GM23338 (cell line): ENCODE measurements around the gene PTGR3. TPM values are rescaled to one million over a fixed set of nuclear protein-coding genes. Genes with fewer than 3 reads are reported as not detected.

Experiments
- ATAC-seq: fragments of 200-7000 bp; cut with Tn5 transposase; 3 replicates; pipeline ENCODE4 v1.9.1; 2020
- DNase-seq: peaks from one replicate; pipeline ENCODE4 v3.0.0-alpha.2; 2015; ENCODE audit warnings: low spot score
- H2AFZ ChIP-seq: fragments of 200-600 bp; sonication (generic); 2 replicates; pipeline ENCODE4 v1.8.0; 2016; ENCODE audit warnings: antibody characterized with exemption, mild to moderate bottlenecking, moderate library complexity
- H3F3A ChIP-seq: fragments of 200-600 bp; sonication (generic); replicated peaks from 2 replicates; pipeline ENCODE4 v1.8.0; 2017; ENCODE audit warnings: antibody characterized with exemption, mixed run types, low read depth
- H3K27ac ChIP-seq: fragments of 200-600 bp; sonication (generic); 2 replicates; pipeline ENCODE4 v1.6.1; 2016; ENCODE audit warnings: low read depth
- H3K27me3 ChIP-seq: fragments of 200-600 bp; sonication (generic); 2 replicates; pipeline ENCODE4 v1.8.0; 2016; ENCODE audit warnings: mild to moderate bottlenecking, mixed run types, moderate library complexity; ENCODE audit not compliant: insufficient read depth
- H3K36me3 ChIP-seq: fragments of 200-600 bp; sonication (generic); 2 replicates; pipeline ENCODE4 v1.8.0; 2016; ENCODE audit warnings: mild to moderate bottlenecking; ENCODE audit not compliant: insufficient read depth
- H3K4me1 ChIP-seq: fragments of 200-600 bp; sonication (generic); 2 replicates; pipeline ENCODE4 v1.8.0; 2016; ENCODE audit warnings: mild to moderate bottlenecking, moderate library complexity; ENCODE audit not compliant: insufficient read depth
- H3K4me2 ChIP-seq: fragments of 200-600 bp; sonication (generic); 2 replicates; pipeline ENCODE4 v1.7.1; 2017; ENCODE audit warnings: mixed run types
- H3K4me3 ChIP-seq: fragments of 200-600 bp; sonication (generic); 2 replicates; pipeline ENCODE4 v1.6.1; 2016; ENCODE audit warnings: mixed run types
- H3K79me2 ChIP-seq: fragments of 200-600 bp; sonication (generic); replicated peaks from 2 replicates; pipeline ENCODE4 v1.8.0; 2017; ENCODE audit warnings: mild to moderate bottlenecking; ENCODE audit not compliant: insufficient read depth
- H3K9me2 ChIP-seq: fragments of 200-600 bp; sonication (generic); 2 replicates; pipeline ENCODE4 v1.8.0; 2017; ENCODE audit not compliant: insufficient read depth
- H4K20me1 ChIP-seq: fragments of 200-600 bp; sonication (generic); replicated peaks from 2 replicates; pipeline ENCODE4 v1.8.0; 2017; ENCODE audit warnings: mild to moderate bottlenecking; ENCODE audit not compliant: insufficient read depth
- H3K27ac Mint-ChIP-seq: 2 replicates; pipeline ENCODE4 v1.8.0; 2020; ENCODE audit warnings: inconsistent platforms, mild to moderate bottlenecking, moderate library complexity, mixed read lengths
- H3K27me3 Mint-ChIP-seq: 3 replicates; pipeline ENCODE4 v1.8.0; 2022; ENCODE audit warnings: low read depth, mild to moderate bottlenecking, moderate library complexity, mixed read lengths, inconsistent platforms; ENCODE audit not compliant: insufficient read depth, poor library complexity
- H3K36me3 Mint-ChIP-seq: 3 replicates; pipeline ENCODE4 v1.8.0; 2021; ENCODE audit warnings: low read depth, mild to moderate bottlenecking, inconsistent platforms, moderate library complexity, mixed read lengths
- H3K4me1 Mint-ChIP-seq: 3 replicates; pipeline ENCODE4 v1.8.0; 2020; ENCODE audit warnings: mild to moderate bottlenecking, inconsistent platforms, mixed read lengths
- H3K4me3 Mint-ChIP-seq: 3 replicates; pipeline ENCODE4 v1.8.0; 2021; ENCODE audit warnings: moderate library complexity, mild to moderate bottlenecking, inconsistent platforms, mixed read lengths
- H3K9me3 Mint-ChIP-seq: 3 replicates; pipeline ENCODE4 v1.8.0; 2020; ENCODE audit warnings: moderate library complexity, mild to moderate bottlenecking, inconsistent platforms, mixed read lengths
- CREB1 ChIP-seq: fragments of 250-450 bp; sonication (Bioruptor Pico); IDR thresholded peaks from 2 replicates; pipeline ENCODE4 v1.5.0; 2020; ENCODE audit warnings: low read depth, mild to moderate bottlenecking, moderate library complexity
- ETS1 ChIP-seq: IDR thresholded peaks from 2 replicates; pipeline ENCODE4 v1.6.1; 2016; ENCODE audit warnings: antibody characterized with exemption
- EZH2 ChIP-seq: fragments of 200-600 bp; sonication (generic); IDR thresholded peaks from one replicate; pipeline ENCODE4 v1.8.0; 2017; ENCODE audit warnings: antibody characterized with exemption, mild to moderate bottlenecking, low read depth; ENCODE audit not compliant: unreplicated experiment
- REST ChIP-seq: IDR thresholded peaks from one replicate; pipeline ENCODE4 v1.6.1; 2018; ENCODE audit warnings: antibody characterized with exemption; ENCODE audit not compliant: unreplicated experiment
- polyA plus RNA-seq: library from polyadenylated mRNA; unstranded; fragments of >200 nt; fragmentation: Nextera tagmentation; extraction: Ambion mirVana; gene quantifications from 2 replicates; pipeline ENCODE4 v1.2.1, GENCODE V29; 2016
- total RNA-seq: library from RNA; depleted of rRNA; stranded (reverse); fragments of >200 nt; shearing (Covaris generic); gene quantifications from 2 replicates; pipeline ENCODE4 v1.2.3, GENCODE V29; 2014

PTGR3 gene
- total and polyA plus RNA-seq, 2 experiments from 2014 or later, result 0.84 to 1.5 TPM

GRCh38 chr18:75210274-75211001 is 1.5 kb upstream of the PTGR3 start, which contains the start of gene TSHZ1:
TSS of gene TSHZ1 (plus strand) at chr18:75210797. CDS start at chr18:75211877, 1,080 bp downstream.
- H3K4me3 ChIP-seq, result peak within 1 kb of the TSS; percentile 83
- no peaks in the 10 kb centered on the region for H3K79me2 ChIP-seq
- peaks cover under 1% of the 10 kb centered on the region; the same call in 1 of the 2 replicates for H4K20me1 ChIP-seq
- no peaks in the 10 kb centered on the region for H3K9me2 ChIP-seq
- H3K36me3 Mint-ChIP-seq, result no peaks in the 10 kb centered on the region; the same call in 2 of the 3 replicates
- H3K4me1 Mint-ChIP-seq, result peaks cover 49% of the 10 kb centered on the region
- peak within 1 kb of the TSS; percentile 88 for H3K4me3 Mint-ChIP-seq
- H3K27me3 ChIP-seq, result peaks cover 87% of the 10 kb centered on the region
- DNase-seq (peak; percentile 80), ATAC-seq (peak; percentile 7; the same call in 2 of the 3 replicates)
- H3K27ac Mint-ChIP-seq, result no peak within 1 kb of the TSS
- H3K4me2 ChIP-seq, result peak within 1 kb of the TSS; percentile 98
- H3K4me1 ChIP-seq, result peaks cover 38% of the 10 kb centered on the region
- peaks cover 9% of the 10 kb centered on the region; the same call in 1 of the 2 replicates for H3F3A ChIP-seq
- TF ChIP-seq REST (no peak), CREB1 (peak; percentile 48; the same call in 1 of the 2 replicates), ETS1 (no peak)
- H3K9me3 Mint-ChIP-seq, result peaks cover 3% of the 10 kb centered on the region; the same call in 1 of the 3 replicates
- H3K27me3 Mint-ChIP-seq, result peaks cover 64% of the 10 kb centered on the region
- H3K27ac ChIP-seq, result no peak within 1 kb of the TSS
- H3K36me3 ChIP-seq, result no peaks in the 10 kb centered on the region
- H2AFZ ChIP-seq, result peak within 1 kb of the TSS; percentile 97

GRCh38 chr18:75209951-75210258 is 966 bp upstream of the PTGR3 start:
- H3K4me1 ChIP-seq, result peaks cover 42% of the 10 kb centered on the region
- H3K4me3 Mint-ChIP-seq, result peak overlapping the region; percentile 88
- H2AFZ ChIP-seq, result peak overlapping the region; percentile 87; the same call in 1 of the 2 replicates
- peaks cover 3% of the 10 kb centered on the region; the same call in 1 of the 3 replicates for H3K9me3 Mint-ChIP-seq
- no peaks in the 10 kb centered on the region; the same call in 2 of the 3 replicates for H3K36me3 Mint-ChIP-seq
- DNase-seq, result no peak
- H3F3A ChIP-seq, result peaks cover 9% of the 10 kb centered on the region; the same call in 1 of the 2 replicates
- no peak overlapping the region for H3K27ac ChIP-seq
- TF ChIP-seq EZH2 (peak; percentile 8), CREB1 (no peak)
- H3K79me2 ChIP-seq, result no peaks in the 10 kb centered on the region
- peaks cover 89% of the 10 kb centered on the region for H3K27me3 ChIP-seq
- no peaks in the 10 kb centered on the region for H3K9me2 ChIP-seq
- no peak for ATAC-seq
- H3K36me3 ChIP-seq, result no peaks in the 10 kb centered on the region
- H3K4me2 ChIP-seq, result peak overlapping the region; percentile 98
- H4K20me1 ChIP-seq, result peaks cover 4% of the 10 kb centered on the region; the same call in 1 of the 2 replicates
- H3K4me1 Mint-ChIP-seq, result peaks cover 49% of the 10 kb centered on the region
- H3K4me3 ChIP-seq, result peak overlapping the region; percentile 83
- H3K27ac Mint-ChIP-seq, result no peak overlapping the region
- H3K27me3 Mint-ChIP-seq, result peaks cover 70% of the 10 kb centered on the region
